Smooth muscle cell (in vitro differentiated cells): ENCODE measurements around the gene ADAMTS12. TPM values are rescaled to one million over a fixed set of nuclear protein-coding genes. Genes with fewer than 3 reads are reported as not detected.

Source experiments
- DNase-seq: peaks from one replicate; lab custom pipeline; 2025; ENCODE audit not compliant: unreplicated experiment; lab: John Stamatoyannopoulos, UW
- H2AFZ ChIP-seq: fragments of 200-600 bp; sonication (generic); 2 replicates; pipeline ENCODE4 v1.6.0; 2016; ENCODE audit warnings: antibody characterized with exemption, low read depth, mild to moderate bottlenecking
- H3F3A ChIP-seq: fragments of 200-600 bp; sonication (generic); 2 replicates; pipeline ENCODE4 v1.6.0; 2017; ENCODE audit warnings: antibody characterized with exemption, low read depth
- H3K27ac ChIP-seq: fragments of 200-600 bp; sonication (generic); 2 replicates; pipeline ENCODE4 v1.5.1; 2016; ENCODE audit warnings: low read depth, mild to moderate bottlenecking
- H3K27me3 ChIP-seq: fragments of 200-600 bp; sonication (generic); 2 replicates; pipeline ENCODE4 v1.6.1; 2016; ENCODE audit warnings: low read depth, mild to moderate bottlenecking
- H3K36me3 ChIP-seq: fragments of 200-600 bp; sonication (generic); 2 replicates; pipeline ENCODE4 v1.5.1; 2016; ENCODE audit warnings: low read depth
- H3K4me1 ChIP-seq: fragments of 200-600 bp; sonication (generic); 2 replicates; pipeline ENCODE4 v1.5.1; 2016; ENCODE audit warnings: low read depth
- H3K4me2 ChIP-seq: fragments of 200-600 bp; sonication (generic); 2 replicates; pipeline ENCODE4 v1.6.0; 2016; ENCODE audit warnings: mild to moderate bottlenecking
- H3K4me3 ChIP-seq: fragments of 200-600 bp; sonication (generic); 2 replicates; pipeline ENCODE4 v1.5.1; 2016; ENCODE audit warnings: mild to moderate bottlenecking
- H3K79me2 ChIP-seq: fragments of 200-600 bp; sonication (generic); 2 replicates; pipeline ENCODE4 v1.6.0; 2016; ENCODE audit warnings: low read depth, mild to moderate bottlenecking
- H3K9ac ChIP-seq: fragments of 200-600 bp; sonication (generic); 2 replicates; pipeline ENCODE4 v1.6.0; 2016; ENCODE audit warnings: low read depth
- H3K9me3 ChIP-seq: fragments of 200-600 bp; sonication (generic); replicated peaks from 2 replicates; pipeline ENCODE4 v1.5.1; 2016; ENCODE audit warnings: low read depth
- H4K20me1 ChIP-seq: fragments of 200-600 bp; sonication (generic); 2 replicates; pipeline ENCODE4 v1.6.0; 2016; ENCODE audit warnings: low read depth
- WGBS: methylation state at CpG from one replicate; pipeline ENCODE4 v1.1.7; 2016; ENCODE audit warnings: low lambda C conversion rate; 5-methylcytosine and 5-hydroxymethylcytosine counted together
- polyA plus RNA-seq: library from polyadenylated mRNA; unstranded; fragments of >200 nt; fragmentation: Nextera tagmentation; extraction: Ambion mirVana; gene quantifications from 2 replicates; pipeline ENCODE4 v1.2.1, GENCODE V29; 2016
- total RNA-seq: library from RNA; depleted of rRNA; stranded (reverse); fragments of >200 nt; gene quantifications from 2 replicates; pipeline ENCODE4 v1.2.3, GENCODE V29; 2014
- TF ChIP-seq, protein P1 (sequence below): fragments of 200-600 bp; sonication (generic); IDR thresholded peaks from 2 replicates; pipeline ENCODE4 v1.5.1; 2017; ENCODE audit warnings: borderline replicate concordance, mild to moderate bottlenecking, antibody characterized with exemption; ENCODE audit not compliant: insufficient read depth, poor library complexity, severe bottlenecking

Gene ADAMTS12
- total and polyA plus RNA-seq, 2 experiments from 2014 or later, result 34.3 to 84.9 TPM

DNA sequence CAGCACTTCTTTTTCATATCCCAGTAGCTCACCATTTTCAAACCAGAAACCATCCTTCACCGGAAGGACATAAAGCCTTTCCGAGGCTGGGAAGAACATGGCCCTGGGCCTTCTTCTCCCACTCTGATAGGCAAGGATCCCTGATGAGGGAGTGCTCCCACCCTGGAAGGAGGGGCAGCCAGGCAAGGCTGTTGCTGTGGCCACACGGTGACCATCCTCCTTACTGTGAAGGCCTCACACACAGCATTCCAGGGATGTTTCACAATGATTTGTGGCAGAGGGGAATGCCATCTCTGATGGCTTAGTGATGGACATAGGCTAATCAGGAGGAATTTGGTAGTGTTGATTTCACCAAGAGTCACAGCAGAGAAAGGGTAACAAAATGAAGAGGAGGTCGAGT, 130.7 kb downstream of the ADAMTS12 start:
- Histone ChIP-seq H3K27ac (no peak overlapping the region), H3K9me3 (no peaks in the 10 kb centered on the region), H3K4me2 (no peak overlapping the region), H3F3A (no peaks in the 10 kb centered on the region), H3K9ac (no peak overlapping the region), H3K36me3 (no peaks in the 10 kb centered on the region), H2AFZ (no peak overlapping the region), H3K4me3 (no peak overlapping the region), H3K27me3 (no peaks in the 10 kb centered on the region), H3K79me2 (peaks cover 15% of the 10 kb centered on the region), H3K4me1 (peaks cover 35% of the 10 kb centered on the region), H4K20me1 (peaks cover 54% of the 10 kb centered on the region)
- DNase-seq, result no peak
- 62% methylated on average over 4 of the region's 4 CpGs for WGBS
- TF ChIP-seq, protein P1, sequence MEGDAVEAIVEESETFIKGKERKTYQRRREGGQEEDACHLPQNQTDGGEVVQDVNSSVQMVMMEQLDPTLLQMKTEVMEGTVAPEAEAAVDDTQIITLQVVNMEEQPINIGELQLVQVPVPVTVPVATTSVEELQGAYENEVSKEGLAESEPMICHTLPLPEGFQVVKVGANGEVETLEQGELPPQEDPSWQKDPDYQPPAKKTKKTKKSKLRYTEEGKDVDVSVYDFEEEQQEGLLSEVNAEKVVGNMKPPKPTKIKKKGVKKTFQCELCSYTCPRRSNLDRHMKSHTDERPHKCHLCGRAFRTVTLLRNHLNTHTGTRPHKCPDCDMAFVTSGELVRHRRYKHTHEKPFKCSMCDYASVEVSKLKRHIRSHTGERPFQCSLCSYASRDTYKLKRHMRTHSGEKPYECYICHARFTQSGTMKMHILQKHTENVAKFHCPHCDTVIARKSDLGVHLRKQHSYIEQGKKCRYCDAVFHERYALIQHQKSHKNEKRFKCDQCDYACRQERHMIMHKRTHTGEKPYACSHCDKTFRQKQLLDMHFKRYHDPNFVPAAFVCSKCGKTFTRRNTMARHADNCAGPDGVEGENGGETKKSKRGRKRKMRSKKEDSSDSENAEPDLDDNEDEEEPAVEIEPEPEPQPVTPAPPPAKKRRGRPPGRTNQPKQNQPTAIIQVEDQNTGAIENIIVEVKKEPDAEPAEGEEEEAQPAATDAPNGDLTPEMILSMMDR, result no peak

DNA sequence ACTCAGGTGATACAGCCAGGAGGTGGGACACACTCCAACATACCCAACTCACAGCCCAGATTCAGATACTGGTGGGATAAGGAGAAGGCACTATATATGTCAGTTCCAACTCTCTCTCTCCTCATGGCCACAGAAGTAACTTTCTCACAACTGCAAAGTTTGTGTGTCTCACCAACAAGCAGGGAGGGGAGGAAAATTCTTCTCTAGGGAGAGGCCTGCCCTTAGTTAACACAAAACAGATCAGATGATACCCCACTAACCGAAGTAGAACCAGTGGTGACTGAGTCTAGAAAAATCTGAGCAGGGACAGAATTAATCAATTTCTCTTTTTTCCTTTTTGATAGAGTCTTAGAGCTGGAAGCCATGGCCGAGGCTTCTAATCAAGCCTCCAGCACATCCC, 133.1 kb downstream of the ADAMTS12 start:
- Histone ChIP-seq H3K27ac (no peak overlapping the region), H3K79me2 (peaks cover 23% of the 10 kb centered on the region), H3K9me3 (no peaks in the 10 kb centered on the region), H3K4me2 (no peak overlapping the region), H3K4me1 (peaks cover 23% of the 10 kb centered on the region), H2AFZ (no peak overlapping the region), H3F3A (no peaks in the 10 kb centered on the region), H3K27me3 (no peaks in the 10 kb centered on the region), H4K20me1 (peaks cover 69% of the 10 kb centered on the region), H3K9ac (no peak overlapping the region), H3K4me3 (no peak overlapping the region), H3K36me3 (no peaks in the 10 kb centered on the region)
- DNase-seq, result no peak
- 76% methylated on average over 2 of the region's 2 CpGs for WGBS
- TF ChIP-seq, protein P1, result no peak

DNA sequence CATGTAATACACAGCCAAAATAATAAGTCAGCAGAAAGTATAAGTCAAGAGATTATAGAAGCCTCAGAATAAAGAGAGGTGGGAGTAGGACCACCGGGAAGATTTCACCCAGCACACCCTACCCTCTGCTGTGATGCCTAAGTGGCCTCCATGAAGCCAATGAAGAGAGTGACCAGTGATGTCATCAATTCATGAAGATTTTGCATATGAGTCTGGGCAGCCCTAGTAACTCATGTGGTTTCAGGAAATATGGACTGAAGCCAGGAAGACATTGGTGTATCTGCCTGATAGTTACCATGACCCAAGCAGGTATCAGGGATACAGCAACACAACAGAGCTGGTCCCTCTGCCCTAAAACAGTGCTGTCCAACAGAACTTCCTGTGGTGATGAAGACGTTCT, 135.3 kb downstream of the ADAMTS12 start:
- no peaks in the 10 kb centered on the region for H3F3A ChIP-seq
- H3K4me2 ChIP-seq, result no peak overlapping the region
- no peaks in the 10 kb centered on the region for H3K27me3 ChIP-seq
- H3K9me3 ChIP-seq, result no peaks in the 10 kb centered on the region
- WGBS, result 93% methylated on average over 2 of the region's 2 CpGs
- TF ChIP-seq, protein P1, result no peak
- peaks cover 18% of the 10 kb centered on the region for H3K79me2 ChIP-seq
- H4K20me1 ChIP-seq, result peaks cover 87% of the 10 kb centered on the region
- no peaks in the 10 kb centered on the region for H3K36me3 ChIP-seq
- H3K27ac ChIP-seq, result no peak overlapping the region
- no peak overlapping the region for H3K4me3 ChIP-seq
- peaks cover 16% of the 10 kb centered on the region for H3K4me1 ChIP-seq
- no peak overlapping the region for H3K9ac ChIP-seq
- H2AFZ ChIP-seq, result no peak overlapping the region
- no peak for DNase-seq

DNA sequence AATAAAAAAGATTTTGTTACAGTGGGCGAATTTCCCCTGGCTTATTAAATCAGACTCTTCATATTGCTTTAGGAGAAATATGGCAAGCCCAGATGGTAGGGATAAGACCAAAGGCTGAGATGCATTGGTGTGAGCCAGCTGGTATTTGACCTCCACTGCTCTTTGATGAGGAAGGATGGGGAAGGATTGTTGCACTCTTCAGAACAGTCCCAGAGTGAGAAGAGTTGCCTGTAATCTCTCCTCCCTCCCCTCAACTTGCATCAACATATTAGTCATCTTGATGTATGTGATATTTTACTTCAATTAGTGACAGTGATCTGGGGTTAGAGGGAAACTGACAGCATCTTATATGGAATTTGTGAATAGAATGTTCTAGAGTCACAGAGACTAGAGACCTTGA, 136.6 kb downstream of the ADAMTS12 start:
- Histone ChIP-seq H4K20me1 (peaks cover 83% of the 10 kb centered on the region), H3K27ac (no peak overlapping the region), H2AFZ (no peak overlapping the region), H3F3A (no peaks in the 10 kb centered on the region), H3K9ac (no peak overlapping the region), H3K4me3 (no peak overlapping the region), H3K4me2 (no peak overlapping the region), H3K36me3 (peaks cover 3% of the 10 kb centered on the region), H3K9me3 (no peaks in the 10 kb centered on the region), H3K79me2 (peaks cover 18% of the 10 kb centered on the region), H3K27me3 (no peaks in the 10 kb centered on the region), H3K4me1 (peaks cover 5% of the 10 kb centered on the region)
- TF ChIP-seq, protein P1, result no peak
- WGBS, result 97% methylated on average over 1 of the region's 1 CpG
- no peak for DNase-seq
